Endothelial cell of umbilical vein (primary cell): ENCODE data around the gene RPL37A. TPM values are rescaled to one million over a fixed set of nuclear protein-coding genes. Genes with fewer than 3 reads are reported as not detected.

ENCODE experiments used
- BruUV-seq: library from RNA; stranded (reverse); fragments of 400-500 nt; replicated peaks from 2 replicates; lab custom pipeline; 2021; lab: Mats Ljungman, UMichigan
- CTCF ChIA-PET: fragments of 300-600, 350-600 bp; sonication (Branson Sonifier 250); formaldehyde crosslinking; loops from one replicate; lab custom pipeline; 2021; ENCODE audit warnings: antibody characterized with exemption, inconsistent platforms; lab: Charles Lee
- POLR2A ChIA-PET: fragments of 300-600, 350-600 bp; sonication (Branson Sonifier 250); formaldehyde crosslinking; loops from one replicate; lab custom pipeline; 2021; ENCODE audit warnings: antibody characterized with exemption, inconsistent platforms; lab: Charles Lee
- DNase-seq: peaks from one replicate; pipeline ENCODE4 v3.0.0-alpha.2; 2011; ENCODE audit warnings: low read depth, low spot score
- FAIRE-seq: peaks from 2 replicates; lab custom pipeline; 2011; peaks lifted over from hg19 to GRCh38; lab: Jason Lieb, UNC
- H2AFZ ChIP-seq: 2 replicates; pipeline ENCODE4 v1.6.0; 2012; ENCODE audit warnings: low read depth, low read length, control low read depth, inconsistent platforms
- H3K27ac ChIP-seq: 2 replicates; pipeline ENCODE4 v1.5.1; 2011; ENCODE audit warnings: low read depth, mild to moderate bottlenecking, control low read depth, low read length, moderate library complexity; ENCODE audit not compliant: insufficient read depth
- H3K27me3 ChIP-seq, 2 experiments: 2 replicates each; pipeline versions ENCODE4 v1.6.0 to v1.6.1; 2011; ENCODE audit warnings: low read length in 2 of 2, mixed read lengths in 1 of 2; ENCODE audit not compliant: control insufficient read depth in 2 of 2, insufficient read depth in 2 of 2
- H3K36me3 ChIP-seq, 2 experiments: 2 replicates in 1 of 2; 3 replicates in 1 of 2; pipeline ENCODE4 v1.5.1; 2011; ENCODE audit warnings: low read length in 2 of 2, mild to moderate bottlenecking in 1 of 2, moderate library complexity in 1 of 2; ENCODE audit not compliant: control insufficient read depth in 2 of 2, insufficient read depth in 2 of 2; ENCODE audit errors: extremely low read depth in 1 of 2
- H3K4me1 ChIP-seq: 3 replicates; pipeline ENCODE4 v1.5.1; 2011; ENCODE audit warnings: mild to moderate bottlenecking, low read length; ENCODE audit not compliant: control insufficient read depth, insufficient read depth; ENCODE audit errors: extremely low read depth
- H3K4me2 ChIP-seq: 2 replicates; pipeline ENCODE4 v1.6.1; 2011; ENCODE audit warnings: low read length, control low read depth, mixed read lengths; ENCODE audit not compliant: insufficient read depth
- H3K4me3 ChIP-seq, 3 experiments: fragments of 200-600 bp in 1 of 3; sonication (generic), shearing (Covaris generic) in 1 of 3; replicated peaks in 1 of 3; 2 replicates each; pipeline ENCODE4 v1.5.1; 2011 to 2016; ENCODE audit warnings: control low read depth in 3 of 3, low read length in 3 of 3, mild to moderate bottlenecking in 2 of 3, inconsistent platforms in 1 of 3, low read depth in 1 of 3, moderate library complexity in 1 of 3; ENCODE audit not compliant: insufficient read depth in 1 of 3
- H3K79me2 ChIP-seq: 2 replicates; pipeline ENCODE4 v1.6.0; 2012; ENCODE audit warnings: low read length, inconsistent platforms; ENCODE audit not compliant: control insufficient read depth, insufficient read depth
- H3K9ac ChIP-seq: replicated peaks from 2 replicates; pipeline ENCODE3; 2011; ENCODE audit warnings: low read length, control low read depth; ENCODE audit not compliant: insufficient read depth; ENCODE audit errors: extremely low read depth
- H3K9me1 ChIP-seq: replicated peaks from 3 replicates; pipeline ENCODE4 v1.6.0; 2011; ENCODE audit warnings: mild to moderate bottlenecking, low read length; ENCODE audit not compliant: control insufficient read depth, insufficient read depth; ENCODE audit errors: extremely low read depth
- H3K9me3 ChIP-seq: replicated peaks from 2 replicates; pipeline ENCODE4 v1.5.1; 2012; ENCODE audit warnings: low read length, inconsistent platforms; ENCODE audit not compliant: control insufficient read depth, insufficient read depth
- H4K20me1 ChIP-seq: replicated peaks from 2 replicates; pipeline ENCODE3; 2011; ENCODE audit warnings: mild to moderate bottlenecking, low read length; ENCODE audit not compliant: control insufficient read depth, insufficient read depth; ENCODE audit errors: extremely low read depth
- EZH2 ChIP-seq: IDR thresholded peaks from 2 replicates; pipeline ENCODE4 v1.6.1; 2012; ENCODE audit warnings: borderline replicate concordance, low read depth, mild to moderate bottlenecking, moderate library complexity, low read length, inconsistent platforms; ENCODE audit not compliant: severe bottlenecking
- FOS ChIP-seq: IDR thresholded peaks from 2 replicates; pipeline ENCODE4 v1.6.1; 2011; ENCODE audit warnings: mild to moderate bottlenecking, low read length, moderate library complexity, borderline replicate concordance; ENCODE audit not compliant: insufficient read depth
- GATA2 ChIP-seq: IDR thresholded peaks from 2 replicates; pipeline ENCODE4 v1.7.0; 2011; ENCODE audit warnings: low read depth, mild to moderate bottlenecking, moderate library complexity, mixed read lengths, low read length; ENCODE audit not compliant: insufficient read length, insufficient read depth
- JUN ChIP-seq: IDR thresholded peaks from 2 replicates; pipeline ENCODE4 v1.6.1; 2011; ENCODE audit warnings: borderline replicate concordance, low read depth; ENCODE audit not compliant: insufficient read length, insufficient read depth
- MYC ChIP-seq: IDR thresholded peaks from one replicate; pipeline ENCODE4 v1.6.1; 2011; ENCODE audit warnings: mild to moderate bottlenecking, low read depth, low read length
- POLR2A ChIP-seq: IDR thresholded peaks from 2 replicates; pipeline ENCODE4 v1.6.1; 2012; ENCODE audit warnings: low read depth, mild to moderate bottlenecking, control low read depth, low read length
- POLR2AphosphoS5 ChIP-seq: IDR thresholded peaks from 2 replicates; pipeline ENCODE4 v1.6.1; 2012; ENCODE audit warnings: low read depth, mild to moderate bottlenecking, control low read depth, low read length, moderate library complexity; ENCODE audit not compliant: insufficient read depth
- dilution Hi-C: fragments of 300-500 bp; cut with MboI; formaldehyde crosslinking; loops from one replicate; pipeline ENCODE4 v1.15.0; 2019; ENCODE audit warnings: low sequenced_read_pairs; ENCODE audit not compliant: extremely low pct_ligation_motif_present
- intact Hi-C: fragments of 100-400 bp; cut with micrococcal nuclease; formaldehyde crosslinking; loops from one replicate; pipeline ENCODE4 v1.10.0; 2022
- polyA plus RNA-seq, 4 experiments: library from polyadenylated mRNA; depleted of rRNA in 3 of 4; stranded (reverse) in 3 of 4; unstranded in 1 of 4; fragments of >200 nt; gene quantifications; 2 replicates each; pipeline versions ENCODE4 v1.2.1 to v1.2.3, GENCODE V29; 2011 to 2012; ENCODE audit warnings: missing spikeins in 1 of 4
- total RNA-seq: library from RNA; stranded (reverse); gene quantifications from 2 replicates; pipeline ENCODE4 v1.2.3, GENCODE V29; 2021
- TF ChIP-seq, protein P1 (sequence below): IDR thresholded peaks from 2 replicates; pipeline ENCODE4 v1.6.1; 2011; ENCODE audit not compliant: insufficient read depth, insufficient read length
- TF ChIP-seq, protein P2 (sequence below), 2 donors: IDR thresholded peaks; 1 replicate in 1 of 2; 2 replicates in 1 of 2; pipeline ENCODE4 v1.5.1; 2011; ENCODE audit warnings: low read length in 2 of 2, mild to moderate bottlenecking in 2 of 2, moderate library complexity in 2 of 2, control low read depth in 1 of 2, inconsistent platforms in 1 of 2, low read depth in 1 of 2; ENCODE audit not compliant: insufficient read depth in 1 of 2; ENCODE audit errors: extremely low read depth in 1 of 2

RPL37A gene
- total and polyA plus RNA-seq, 2 donors (not counting 3 experiments of a cell fraction or from before 2014, with no cell fraction given) = 1,889 to 2,628 TPM

DNA sequence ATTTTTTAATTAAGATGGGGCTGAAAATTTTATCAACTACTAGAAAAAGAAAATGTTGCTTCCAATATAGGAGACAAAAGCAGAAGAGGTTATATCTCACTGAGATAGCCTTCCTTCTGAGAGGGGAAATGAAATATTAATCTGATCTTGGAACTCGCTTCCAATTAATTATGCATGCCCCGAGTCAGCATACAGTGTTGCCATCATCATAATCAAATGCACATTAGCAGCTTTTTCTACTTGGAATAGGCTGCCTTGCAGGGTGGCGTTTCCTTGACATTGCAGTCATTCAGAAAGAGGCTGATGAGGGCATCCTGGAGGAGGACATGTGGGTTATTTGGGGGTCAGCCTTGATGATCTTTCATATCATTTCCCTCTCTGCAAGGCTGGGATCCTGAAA, 18.4 kb upstream of the RPL37A start:
- TF ChIP-seq MYC (no peak), FOS (no peak), POLR2AphosphoS5 (no peak), EZH2 (no peak), JUN (no peak), GATA2 (no peak), POLR2A (no peak)
- TF ChIP-seq, protein P1, sequence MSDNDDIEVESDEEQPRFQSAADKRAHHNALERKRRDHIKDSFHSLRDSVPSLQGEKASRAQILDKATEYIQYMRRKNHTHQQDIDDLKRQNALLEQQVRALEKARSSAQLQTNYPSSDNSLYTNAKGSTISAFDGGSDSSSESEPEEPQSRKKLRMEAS = no peak
- TF ChIP-seq, protein P2, sequence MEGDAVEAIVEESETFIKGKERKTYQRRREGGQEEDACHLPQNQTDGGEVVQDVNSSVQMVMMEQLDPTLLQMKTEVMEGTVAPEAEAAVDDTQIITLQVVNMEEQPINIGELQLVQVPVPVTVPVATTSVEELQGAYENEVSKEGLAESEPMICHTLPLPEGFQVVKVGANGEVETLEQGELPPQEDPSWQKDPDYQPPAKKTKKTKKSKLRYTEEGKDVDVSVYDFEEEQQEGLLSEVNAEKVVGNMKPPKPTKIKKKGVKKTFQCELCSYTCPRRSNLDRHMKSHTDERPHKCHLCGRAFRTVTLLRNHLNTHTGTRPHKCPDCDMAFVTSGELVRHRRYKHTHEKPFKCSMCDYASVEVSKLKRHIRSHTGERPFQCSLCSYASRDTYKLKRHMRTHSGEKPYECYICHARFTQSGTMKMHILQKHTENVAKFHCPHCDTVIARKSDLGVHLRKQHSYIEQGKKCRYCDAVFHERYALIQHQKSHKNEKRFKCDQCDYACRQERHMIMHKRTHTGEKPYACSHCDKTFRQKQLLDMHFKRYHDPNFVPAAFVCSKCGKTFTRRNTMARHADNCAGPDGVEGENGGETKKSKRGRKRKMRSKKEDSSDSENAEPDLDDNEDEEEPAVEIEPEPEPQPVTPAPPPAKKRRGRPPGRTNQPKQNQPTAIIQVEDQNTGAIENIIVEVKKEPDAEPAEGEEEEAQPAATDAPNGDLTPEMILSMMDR (IDR thresholded peaks at IDR 0.05; ENCODE audit: extremely low read depth in 1 of 2, insufficient read depth in 1 of 2, low read depth in 1 of 2, low read length in 2 of 2) = no peak
- Histone ChIP-seq H3K4me2 (no peak overlapping the region), H3K27ac (no peak overlapping the region), H3K4me3 (no peak overlapping the region), H4K20me1 (no peaks in the 10 kb centered on the region), H3K9ac (no peak overlapping the region), H3K9me1 (no peaks in the 10 kb centered on the region), H3K27me3 (no peaks in the 10 kb centered on the region), H3K79me2 (no peaks in the 10 kb centered on the region), H3K36me3 (peaks cover 0 to 13% of the 10 kb centered on the region in 2 experiments), H3K4me1 (peaks cover 19% of the 10 kb centered on the region), H2AFZ (no peak overlapping the region), H3K9me3 (no peaks in the 10 kb centered on the region)
- dilution Hi-C loops (no loop called here), intact Hi-C loops (no loop called here)
- DNase-seq (no peak), FAIRE-seq (no peak)
- BruUV-seq = no TSS peak
- CTCF ChIA-PET = no interaction called here
- POLR2A ChIA-PET = no interaction called here
